ENCODE data around the gene NDRG3. TPM values are rescaled to one million over a fixed set of nuclear protein-coding genes. Genes with fewer than 3 reads are reported as not detected.

Gene NDRG3
- total and polyA plus RNA-seq, 2 of the 4 experiments (the other 2 are of a cell fraction): 24.8 to 34.2 TPM

GRCh38 chr20:36642136-36642535 lies 103.8 kb downstream of the NDRG3 start:
- Histone ChIP-seq H3K36me3 (ENCODE audit: control insufficient read depth, insufficient read depth, low read length) (no peaks in the 10 kb centered on the region), H2BK120ac (ENCODE audit: low read depth, low read length) (no peak overlapping the region), H3K27ac (ENCODE audit: insufficient read depth, low read length) (no peak overlapping the region), H2AFZ (replicated peaks; ENCODE audit: low read length, poor library complexity) (no peak overlapping the region), H2BK5ac (ENCODE audit: low read depth, low read length, poor library complexity, severe bottlenecking) (no peak overlapping the region), H3K4me2 (ENCODE audit: low read depth, low read length) (no peak overlapping the region), H3K14ac (replicated peaks; ENCODE audit: low read depth, low read length) (no peak overlapping the region), H3K9me1 (ENCODE audit: insufficient read depth, low read length) (no peaks in the 10 kb centered on the region), H3K79me1 (ENCODE audit: low read depth in 1 of 2, low read length in 2 of 2) (no peaks in the 10 kb centered on the region), H3K4me1 (ENCODE audit: control insufficient read depth, insufficient read depth, low read length) (no peaks in the 10 kb centered on the region), H3K27me3 (ENCODE audit: control insufficient read depth, insufficient read depth, low read length) (0 out of 2 replicates have a peak, but pooled peaks cover 1% of the 10 kb centered on the region), H4K20me1 (ENCODE audit: insufficient read depth, low read length) (no peaks in the 10 kb centered on the region), H3K23ac (ENCODE audit: low read depth, low read length) (no peak overlapping the region), H3K9me3 (ENCODE audit: control insufficient read depth, insufficient read depth, low read length) (no peaks in the 10 kb centered on the region), H3K4me3 (ENCODE audit: insufficient read depth, low read depth, low read length) (no peak overlapping the region), H2BK20ac (ENCODE audit: low read depth, low read length) (no peak overlapping the region), H2AK9ac (replicated peaks; ENCODE audit: low read depth, low read length, poor library complexity) (no peak overlapping the region), H2AK5ac (ENCODE audit: low read depth, low read length) (no peak overlapping the region), H3K18ac (ENCODE audit: low read depth, low read length) (no peak overlapping the region), H3K56ac (ENCODE audit: extremely low read depth, insufficient read depth, low read length) (no peak overlapping the region), H4K91ac (ENCODE audit: insufficient read depth, low read depth, low read length) (no peak overlapping the region), H3K4ac (ENCODE audit: low read depth, low read length) (no peak overlapping the region), H2BK15ac (ENCODE audit: low read depth, low read length) (no peak overlapping the region), H4K5ac (ENCODE audit: low read depth, low read length) (no peak overlapping the region), H3K9ac (ENCODE audit: low read depth, low read length) (no peak overlapping the region), H4K8ac (ENCODE audit: low read depth in 2 of 2, low read length in 2 of 2) (no peak overlapping the region)
- CTCF ChIA-PET: no interaction called here
- no peak for ATAC-seq (ENCODE audit: low read depth)
- intact Hi-C loops (cut with micrococcal nuclease) (no loop called here), in situ Hi-C loops (cut with MboI; ENCODE audit: low sequenced_read_pairs) (no loop called here), dilution Hi-C loops (cut with HindIII; ENCODE audit: low sequenced_read_pairs, unreplicated experiment) (no loop called here)
- BruUV-seq (replicated peaks): no TSS peak
- POLR2A ChIA-PET (ENCODE audit: unreplicated experiment): no interaction called here
- WGBS, 2 experiments (ENCODE audit: extremely low coverage in 2 of 2, insufficient read length in 1 of 2): no CpG with 5 or more reads among the region's 6 CpGs
- DNase-seq: no peak
- TF ChIP-seq BHLHE40 (IDR thresholded peaks at IDR 0.05; ENCODE audit: low read depth, low read length) (no peak), POLR2A (IDR thresholded peaks at IDR 0.05; ENCODE audit: low read depth, low read length) (no peak), CTCF (conservative IDR thresholded peaks at IDR 0.05; ENCODE audit: low read depth, low read length) (no peak)
